Fibroblast of skin of right quadriceps (primary cell): Measurements from ENCODE around the gene HIVEP3.

Source experiments
- DNase-seq: peaks from one replicate; pipeline ENCODE4 v3.0.0-alpha.2; 2013

HIVEP3 gene

GRCh38 chr1:41507110-41507720, 411.5 kb downstream of the HIVEP3 start:
- DNase-seq, result no peak

DNA sequence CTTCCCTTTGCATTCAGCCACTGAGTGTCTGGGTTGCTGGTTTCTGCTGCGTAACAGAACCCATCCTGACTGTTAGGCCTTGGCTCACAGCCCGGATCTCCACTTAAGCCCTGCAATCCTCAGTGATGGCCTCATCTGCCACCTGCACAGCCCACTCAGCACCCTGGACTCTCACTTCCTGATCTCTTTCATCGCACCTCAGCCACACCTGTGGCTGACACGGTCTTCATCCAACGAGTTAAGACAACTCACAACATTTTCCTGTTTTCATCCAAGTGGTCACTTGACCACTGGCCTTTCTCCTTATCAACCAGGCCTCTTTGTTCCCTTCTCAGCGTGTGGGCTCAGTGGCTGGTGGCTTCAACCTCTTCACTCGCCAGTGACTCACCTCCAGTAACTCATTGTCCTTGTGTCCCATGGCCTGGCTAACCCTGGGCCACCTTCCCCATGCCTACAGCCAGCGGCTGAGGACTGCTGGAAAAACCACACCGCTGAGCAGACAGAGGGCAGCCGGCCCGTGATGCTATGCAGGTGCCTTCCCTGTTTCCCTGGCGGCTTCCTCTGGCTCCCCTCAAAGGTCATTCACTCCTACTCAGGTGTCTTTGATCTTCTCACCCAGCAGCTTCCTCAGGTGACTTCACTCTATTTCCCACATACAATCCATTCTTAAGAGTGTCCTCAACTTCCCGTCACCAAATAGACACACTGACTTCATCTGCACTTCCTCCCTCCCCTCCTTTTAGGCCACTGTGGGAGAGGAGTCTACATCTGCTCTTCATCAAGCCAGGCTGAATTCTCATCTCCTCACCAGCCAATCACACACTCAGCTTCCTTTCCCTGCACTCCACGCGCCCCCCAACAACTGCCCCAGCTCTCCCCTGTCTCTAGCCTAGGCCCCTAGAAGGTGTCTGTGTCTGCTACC, 414.3 kb downstream of the HIVEP3 start:
- DNase-seq, result peak; percentile 72

GRCh38 chr1:41503538-41504113, 415.1 kb downstream of the HIVEP3 start:
- DNase-seq, result peak; percentile 68

GRCh38 chr1:41502912-41503311, 415.8 kb downstream of the HIVEP3 start:
- no peak for DNase-seq

DNA sequence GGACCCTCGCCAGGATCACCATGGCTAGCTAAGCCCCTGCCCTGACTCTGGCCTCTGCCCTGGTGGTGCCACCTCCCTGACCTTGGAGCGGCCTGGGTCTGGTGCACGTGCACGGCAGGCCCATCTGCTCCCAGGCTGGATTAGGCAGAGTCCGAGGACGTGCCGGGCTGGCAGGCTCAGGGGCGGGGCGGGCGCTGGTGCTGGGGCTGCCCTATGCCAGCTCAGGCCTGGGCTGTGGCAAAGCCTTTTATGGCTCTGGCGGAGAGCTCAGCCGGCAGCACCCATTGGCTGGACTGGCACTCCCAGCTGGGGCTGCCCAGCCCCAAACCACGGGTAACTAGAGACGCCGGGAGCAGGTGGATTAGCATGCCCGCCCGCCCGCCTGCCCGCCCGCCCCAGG, 417.1 kb downstream of the HIVEP3 start:
- DNase-seq, result no peak

- no peak for DNase-seq
Observed at GRCh38 chr1:41500781-41501518, 417.8 kb downstream of the HIVEP3 start.

DNA sequence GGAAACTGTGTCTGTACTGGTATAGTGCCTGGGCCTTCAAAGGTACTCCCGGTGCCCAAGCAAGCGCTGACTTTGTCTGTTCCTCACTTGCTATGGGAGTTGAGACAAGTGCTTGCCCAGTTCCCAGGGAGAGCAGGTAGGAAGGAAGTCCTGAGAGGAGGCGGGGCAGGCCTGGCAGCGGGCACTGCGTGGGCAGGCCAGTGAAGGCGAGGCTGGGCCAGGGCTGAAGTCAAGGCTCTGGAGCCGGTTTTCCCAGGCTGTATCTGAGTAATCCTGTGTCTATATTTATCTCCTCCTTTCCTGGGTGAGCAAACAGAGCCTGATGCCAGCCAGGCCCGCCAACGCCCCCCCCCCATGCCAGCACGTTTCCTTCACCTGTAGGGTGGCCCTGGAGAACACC, 418.3 kb downstream of the HIVEP3 start:
- no peak for DNase-seq

DNA sequence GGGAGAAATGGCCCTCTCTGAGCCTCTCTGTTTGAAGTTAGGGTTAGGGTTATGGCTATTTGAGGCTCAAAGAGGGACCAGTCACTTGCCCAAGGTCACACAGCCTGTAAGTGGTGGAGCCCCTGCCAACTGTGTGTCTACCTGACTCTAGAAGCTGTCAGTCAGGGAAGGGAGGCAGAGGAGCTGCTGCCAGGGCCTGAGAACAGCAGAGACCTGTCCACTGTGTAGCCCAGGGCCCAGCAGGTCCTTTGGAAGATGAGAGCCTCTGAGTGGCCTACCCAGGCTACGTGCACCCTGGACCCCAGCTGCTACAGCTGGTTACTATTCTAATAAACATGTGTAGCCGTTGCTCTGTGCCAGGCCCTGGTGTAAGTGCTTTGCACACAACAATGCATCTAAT, 419.1 kb downstream of the HIVEP3 start:
- DNase-seq, result no peak

GRCh38 chr1:41498804-41499203, 419.9 kb downstream of the HIVEP3 start:
- DNase-seq, result no peak

GRCh38 chr1:41498391-41498790, 420.3 kb downstream of the HIVEP3 start:
- DNase-seq, result no peak

GRCh38 chr1:41497461-41498030, 421.2 kb downstream of the HIVEP3 start:
- DNase-seq, result no peak

DNA sequence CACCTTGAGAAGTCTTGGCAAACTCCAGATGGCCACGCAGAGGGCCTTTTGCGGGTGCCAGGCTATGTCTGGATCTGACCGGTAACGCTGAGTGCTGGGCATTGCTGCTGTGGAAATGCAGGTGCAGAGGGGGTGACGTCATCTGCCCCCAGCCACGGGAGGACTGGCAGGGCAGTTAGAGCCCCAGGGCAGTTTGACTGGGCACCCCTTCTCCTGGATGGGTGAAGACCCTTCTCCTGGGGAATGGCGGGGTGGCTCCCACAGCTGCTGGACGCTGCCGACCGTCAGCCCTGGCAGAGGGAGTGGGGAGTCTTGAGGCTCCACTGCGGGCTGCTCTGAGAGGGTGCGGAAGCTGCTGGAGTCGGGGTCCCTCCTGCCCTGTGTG, 421.7 kb downstream of the HIVEP3 start:
- no peak for DNase-seq

DNA sequence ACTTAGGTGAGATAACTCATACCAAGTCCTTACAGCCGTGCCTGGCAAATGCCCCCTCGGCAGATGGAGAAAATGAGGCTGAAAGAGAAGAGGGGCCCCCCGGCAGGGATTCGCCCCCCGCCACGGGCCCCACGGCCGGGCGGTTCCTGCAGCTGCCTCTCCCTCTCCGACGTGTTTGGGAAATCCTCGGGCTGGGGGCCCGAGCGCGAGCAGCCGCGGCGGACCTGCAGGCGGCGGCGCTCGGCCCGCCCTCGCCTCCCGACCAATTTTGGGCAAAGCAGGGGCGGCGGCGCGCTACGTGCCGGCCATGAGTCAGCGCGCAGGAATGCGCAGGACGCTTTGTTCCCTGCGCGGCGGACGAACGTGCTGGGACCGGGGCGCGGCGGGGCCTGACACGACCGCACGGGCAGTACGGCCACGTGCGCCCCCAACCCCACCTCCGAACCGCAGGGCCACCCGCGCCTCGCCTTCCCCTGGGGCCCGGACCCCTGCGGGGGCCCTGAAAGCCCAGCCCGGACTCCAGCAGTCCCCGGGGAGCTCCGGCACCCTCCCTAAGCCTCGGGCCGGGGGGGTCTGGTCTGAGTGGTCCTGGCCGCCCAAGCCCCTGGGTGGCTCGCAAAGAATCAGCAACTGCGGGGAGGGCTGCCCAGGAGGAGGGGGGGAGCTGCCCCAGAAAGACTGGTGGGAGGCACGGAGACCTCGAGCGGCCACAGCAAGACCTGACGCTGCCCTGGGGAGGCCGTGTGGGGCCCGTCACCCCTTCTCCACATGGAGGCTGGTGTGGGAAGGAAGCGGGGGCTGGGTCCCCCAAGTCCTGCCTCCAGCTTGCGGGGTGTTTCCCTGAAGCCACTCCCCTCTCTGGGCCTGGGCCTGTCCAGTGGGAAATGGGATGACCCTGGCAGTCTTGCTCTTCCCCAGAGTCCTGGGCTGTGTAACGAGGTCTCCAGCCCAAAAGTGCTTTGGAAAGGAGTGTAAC, 422.4 kb downstream of the HIVEP3 start:
- peak; percentile 91 for DNase-seq

DNA sequence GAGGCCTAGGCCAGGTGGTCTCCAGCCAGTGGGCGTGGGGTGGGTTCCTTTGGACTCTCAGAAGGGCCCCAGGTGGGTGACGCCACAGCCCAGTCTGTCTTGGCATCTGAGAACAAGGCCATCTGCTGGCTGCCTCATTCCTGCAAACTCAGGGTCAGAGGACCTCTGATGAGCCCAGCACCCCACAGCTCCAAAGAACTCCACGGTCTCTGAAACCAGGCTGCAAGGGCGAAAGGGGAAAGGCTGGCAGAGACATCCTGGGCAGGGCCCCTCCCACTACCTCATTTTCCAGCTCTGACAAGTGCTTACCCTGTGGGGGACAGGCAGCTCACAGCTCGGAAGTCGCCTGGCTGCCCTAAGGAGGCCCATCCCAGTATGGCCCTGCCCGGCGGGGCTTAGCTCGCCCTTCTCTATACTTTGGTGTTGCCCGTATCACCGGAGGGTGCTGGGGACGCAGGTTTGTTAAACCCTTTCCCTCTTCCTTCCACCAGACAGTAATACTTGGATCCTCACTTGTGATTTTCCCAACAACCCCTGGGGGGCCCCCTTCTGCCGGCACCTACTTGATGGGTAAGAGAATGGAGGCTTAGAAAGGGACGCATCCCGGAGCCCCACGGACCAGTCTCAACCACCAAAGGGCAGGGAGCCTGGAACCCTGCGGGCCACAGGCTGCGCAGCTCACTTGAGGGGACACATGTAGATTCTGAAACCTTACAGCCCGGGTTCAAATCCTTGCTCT, 423.3 kb downstream of the HIVEP3 start:
- DNase-seq, result peak; percentile 54

- no peak for DNase-seq
Observed at GRCh38 chr1:41494351-41495209, 424.1 kb downstream of the HIVEP3 start.

DNA sequence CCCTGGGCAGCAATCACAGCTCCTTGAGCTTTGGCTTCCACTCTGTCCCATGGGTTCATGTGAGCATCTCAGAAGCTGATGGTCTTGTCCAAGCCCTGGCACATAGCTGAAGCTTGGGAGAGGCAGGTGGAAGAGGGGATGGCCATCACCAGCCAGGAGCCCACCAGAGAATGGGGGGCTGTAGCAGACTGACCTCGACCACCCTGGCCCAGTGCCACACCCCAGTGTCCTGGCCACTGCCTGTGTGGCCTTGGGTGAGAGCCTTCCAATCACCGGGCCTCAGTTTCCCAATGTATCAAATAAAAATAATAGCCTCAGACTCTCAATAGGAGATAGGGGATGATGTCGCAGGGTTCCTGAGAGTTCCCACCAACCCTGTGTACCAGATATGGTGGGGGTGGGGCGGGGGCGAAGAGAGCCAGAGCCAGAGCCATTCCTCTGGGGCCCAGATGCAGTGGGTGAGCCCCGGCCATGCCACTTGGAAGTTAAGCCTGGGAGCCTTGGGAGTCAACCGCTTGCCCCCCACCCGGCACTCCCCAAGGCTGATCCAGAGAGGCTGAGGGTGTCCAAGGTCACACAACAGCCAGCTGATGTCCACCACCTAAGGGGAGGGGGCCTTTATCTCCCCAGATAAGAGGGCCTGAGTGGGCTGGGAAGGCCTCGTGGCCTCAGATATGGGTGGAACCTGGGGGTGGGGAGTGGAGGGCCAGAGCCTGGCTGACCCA, 424.9 kb downstream of the HIVEP3 start:
- DNase-seq, result no peak

DNA sequence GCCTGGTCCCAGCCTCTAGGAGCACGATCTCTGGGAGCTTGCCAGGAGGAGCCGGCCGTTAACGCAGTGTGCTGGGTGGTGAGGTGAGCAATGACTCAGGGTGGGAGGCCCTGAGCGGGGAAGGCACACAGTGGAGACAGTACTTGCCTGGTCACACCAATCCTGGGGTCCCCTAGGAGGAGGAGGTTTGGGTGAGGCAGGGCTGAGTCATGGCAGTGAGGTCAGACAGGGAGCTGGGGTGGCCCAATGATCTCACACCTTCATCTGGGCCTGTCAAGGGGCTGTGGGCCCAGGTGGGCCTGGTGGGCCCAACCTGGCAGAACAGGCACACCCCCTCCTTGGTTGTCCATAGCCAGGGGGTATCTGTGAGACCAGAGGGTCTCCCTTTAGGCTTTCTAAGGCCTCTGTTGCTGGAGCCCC, 425.6 kb downstream of the HIVEP3 start:
- DNase-seq, result peak; percentile 93

DNA sequence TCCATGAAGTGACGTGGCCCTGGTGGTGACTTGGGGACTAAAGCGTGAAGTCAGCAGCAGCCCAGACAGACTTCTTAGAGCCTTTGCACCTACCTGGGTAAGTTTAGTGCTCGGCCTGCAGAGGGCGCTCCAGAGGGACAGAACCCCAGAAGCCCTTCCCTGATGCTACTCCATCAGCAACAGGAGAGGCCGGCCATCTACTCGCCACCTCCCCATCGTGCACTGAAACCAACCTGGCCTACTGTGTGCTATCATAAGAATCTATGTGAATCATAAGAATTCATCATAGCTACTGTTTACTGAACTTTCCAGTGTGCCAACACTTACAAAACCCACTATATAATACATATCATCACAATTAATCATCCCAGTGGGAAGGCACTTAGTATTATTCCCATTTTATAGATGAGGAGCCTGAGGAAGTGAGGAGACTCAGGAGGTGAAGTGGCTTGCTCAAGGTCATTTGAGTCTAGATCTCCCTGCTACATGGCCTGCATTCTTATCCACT, 426.3 kb downstream of the HIVEP3 start:
- no peak for DNase-seq

GRCh38 chr1:41490911-41491310, 427.8 kb downstream of the HIVEP3 start:
- DNase-seq, result no peak
